IPS DF 19.7 (cell line): ENCODE data around the gene HEBP1.

Experiments
- DNase-seq: peaks from one replicate; pipeline ENCODE4 v3.0.0-alpha.2; 2013; ENCODE audit warnings: low read depth, low spot score

HEBP1 gene

GRCh38 chr12:12990700-12991468 lies 9.2 kb downstream of the HEBP1 start:
- no peak for DNase-seq

DNA sequence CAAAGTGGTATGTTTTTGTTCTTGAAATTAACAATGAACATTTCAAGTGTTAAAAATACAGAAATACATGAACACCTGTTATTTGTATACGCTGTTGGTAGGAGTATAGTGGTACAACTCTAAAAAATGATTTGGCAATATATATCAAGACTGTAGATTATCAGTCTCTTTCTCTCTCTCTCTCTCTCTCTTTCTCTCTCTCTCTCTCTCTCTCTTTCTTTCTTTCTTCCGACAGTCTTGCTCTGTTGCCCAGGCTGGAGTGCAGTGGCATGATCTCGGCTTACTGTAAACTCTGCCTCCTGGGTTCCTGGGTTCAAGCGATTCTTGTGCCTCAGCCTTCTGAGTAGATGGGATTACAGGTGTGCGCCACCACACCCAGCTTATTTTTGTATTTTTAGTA lies 12.6 kb downstream of the HEBP1 start:
- no peak for DNase-seq

DNA sequence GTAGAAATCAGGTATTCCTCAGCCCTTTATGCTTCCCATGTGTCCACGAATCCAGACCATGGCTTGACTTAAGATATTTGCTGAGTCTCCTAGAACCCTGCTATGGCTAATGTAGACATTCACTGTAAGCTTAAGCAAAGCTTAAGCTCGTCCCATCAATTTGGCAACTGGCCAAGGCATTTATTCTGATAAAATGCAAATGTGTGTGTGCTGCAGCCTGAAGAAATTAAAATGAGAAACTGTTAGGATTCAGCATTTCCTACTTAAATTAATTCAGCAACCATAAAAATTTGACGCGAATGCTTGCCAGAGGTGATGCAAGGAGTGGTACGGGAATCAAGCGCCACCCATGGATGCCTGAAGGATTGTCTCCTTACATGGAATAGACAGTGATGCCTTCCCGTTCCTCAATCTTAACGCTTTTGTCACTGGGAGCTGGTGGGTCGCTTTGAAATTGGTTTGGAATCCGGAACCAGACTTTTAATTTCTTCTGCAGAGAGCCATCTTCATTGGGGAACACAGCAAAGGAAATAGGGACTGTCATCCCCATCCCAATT lies 13.2 kb downstream of the HEBP1 start:
- DNase-seq, result no peak

GRCh38 chr12:12985817-12986408 lies 14.2 kb downstream of the HEBP1 start:
- DNase-seq, result no peak

- no peak for DNase-seq
These were observed 15.9 kb downstream of the HEBP1 start for GRCh38 chr12:12984149-12984548.

DNA sequence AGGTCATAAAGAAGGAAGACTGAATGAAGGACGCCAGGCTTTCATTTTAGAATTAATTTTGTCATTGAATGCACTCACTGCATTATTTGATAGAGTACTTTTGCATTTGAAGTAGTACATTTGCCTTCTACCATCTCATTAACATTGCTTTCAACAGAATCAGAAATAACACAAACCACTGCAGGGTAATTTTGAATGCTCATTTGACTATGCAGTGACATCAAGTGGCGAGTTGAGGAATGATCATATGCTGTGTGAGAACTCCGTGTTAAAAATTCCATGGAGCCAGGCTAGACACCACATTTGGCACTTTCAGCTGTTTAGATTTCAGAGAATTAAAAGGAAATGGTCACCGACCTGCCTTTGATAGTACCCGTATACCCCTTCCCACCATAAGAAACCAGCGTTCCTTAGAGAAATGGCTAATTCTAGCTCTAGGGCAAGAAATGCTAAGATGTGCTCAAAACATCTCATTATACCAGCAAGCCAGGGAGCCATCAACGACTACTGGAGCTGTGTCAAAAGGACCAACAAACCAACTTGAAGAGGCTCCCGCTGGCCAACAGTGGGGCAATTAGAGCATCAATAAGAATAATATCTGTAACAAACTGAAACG lies 16.5 kb downstream of the HEBP1 start:
- no peak for DNase-seq

- DNase-seq, result no peak
These were observed 17.7 kb downstream of the HEBP1 start for GRCh38 chr12:12982331-12982730.

GRCh38 chr12:12979731-12980259 lies 20.3 kb downstream of the HEBP1 start:
- DNase-seq, result no peak

- DNase-seq, result no peak
These were observed 20.9 kb downstream of the HEBP1 start for GRCh38 chr12:12979126-12979525.

DNA sequence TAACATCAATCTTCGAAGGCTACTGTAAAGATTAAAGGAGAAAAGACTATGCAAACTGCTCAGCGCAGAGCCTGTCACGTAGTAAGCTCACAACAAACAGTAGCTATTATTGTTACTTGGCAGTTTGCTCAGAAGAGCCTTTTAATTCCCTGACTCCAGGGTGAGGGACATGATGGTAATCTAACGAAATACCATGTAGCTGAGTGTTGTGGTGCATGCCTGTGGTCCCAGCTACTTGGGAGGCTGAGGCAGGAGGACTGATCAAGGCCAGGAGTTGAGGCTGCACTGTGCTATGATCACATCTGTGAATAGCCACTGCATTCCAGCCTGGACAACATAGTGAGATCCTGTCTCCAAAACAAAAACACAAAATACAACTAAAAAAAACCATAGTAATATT lies 22.8 kb downstream of the HEBP1 start:
- DNase-seq, result no peak

DNA sequence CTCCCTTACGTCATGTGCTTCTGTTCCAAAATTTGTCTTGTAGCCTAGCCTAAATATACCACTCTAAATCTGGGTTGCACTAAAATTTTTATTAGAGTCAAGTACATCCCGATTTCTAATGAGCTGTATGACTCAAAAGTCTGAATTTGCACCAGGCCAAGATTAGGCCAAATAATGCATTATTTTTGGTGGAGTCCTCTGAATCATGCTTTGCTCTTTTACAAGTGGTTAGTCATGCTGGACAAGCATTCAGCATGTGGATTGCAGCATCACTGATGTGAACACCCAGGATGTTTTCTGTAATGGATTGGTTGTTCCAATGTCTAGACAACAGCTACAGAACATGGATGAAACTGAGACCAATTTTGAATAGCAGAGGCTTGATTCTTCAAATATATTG lies 23.7 kb downstream of the HEBP1 start:
- DNase-seq, result no peak

DNA sequence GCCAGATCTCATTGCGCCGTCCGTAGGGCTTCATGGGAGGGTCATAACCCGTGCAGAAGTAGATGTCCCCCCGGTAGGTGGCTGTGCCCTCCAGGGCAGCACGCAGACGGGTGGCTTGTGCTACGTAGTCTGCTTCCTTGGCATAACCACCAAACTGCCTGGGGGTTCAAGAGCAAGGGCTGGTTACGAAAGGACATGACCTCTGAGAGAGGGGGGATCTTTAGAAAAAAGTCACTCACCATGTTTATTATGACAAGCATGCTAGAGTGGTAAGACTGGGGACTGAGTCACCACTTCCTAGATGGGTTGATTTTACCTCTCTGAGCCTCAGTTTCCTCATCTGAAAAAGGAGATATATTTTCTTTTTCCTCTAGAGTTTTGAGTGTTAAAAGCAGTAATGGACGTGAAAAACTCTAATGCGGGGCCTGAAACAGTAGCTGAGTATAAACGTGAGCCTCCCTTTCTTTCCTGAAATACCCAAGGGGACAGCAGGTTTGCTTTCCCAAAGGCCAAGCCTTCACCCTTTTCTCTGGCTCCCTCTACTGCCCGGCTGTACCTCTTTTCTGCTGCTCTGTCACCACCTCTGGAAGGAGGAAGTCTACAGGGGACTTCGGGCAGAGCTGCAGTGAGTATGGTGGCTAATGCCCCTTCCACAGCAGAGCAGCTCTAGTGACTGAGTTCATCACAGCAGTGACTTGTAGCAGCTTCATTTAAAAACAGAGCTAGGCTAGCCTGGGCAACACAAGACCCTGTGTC lies 24.6 kb downstream of the HEBP1 start:
- DNase-seq, result no peak

DNA sequence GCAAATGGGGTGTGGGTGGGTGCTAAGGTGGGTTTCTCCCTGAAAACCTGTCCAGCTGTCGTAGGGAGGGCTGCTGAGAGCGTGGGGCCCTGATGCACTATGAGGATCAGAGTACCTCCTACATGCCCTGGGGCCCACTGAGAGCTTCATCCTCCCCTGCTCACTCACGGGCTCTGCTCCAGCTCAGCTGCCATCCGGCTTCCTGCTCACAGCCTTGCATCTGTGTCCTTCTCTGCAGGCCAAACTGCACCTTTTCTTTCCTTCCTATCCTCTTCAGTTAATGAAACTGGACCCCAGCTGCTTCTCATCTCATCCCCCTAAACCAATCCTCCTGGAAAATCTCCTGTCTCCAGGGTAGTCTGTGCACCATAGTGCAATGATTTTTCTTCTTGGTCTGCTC lies 25.9 kb downstream of the HEBP1 start:
- no peak for DNase-seq

DNA sequence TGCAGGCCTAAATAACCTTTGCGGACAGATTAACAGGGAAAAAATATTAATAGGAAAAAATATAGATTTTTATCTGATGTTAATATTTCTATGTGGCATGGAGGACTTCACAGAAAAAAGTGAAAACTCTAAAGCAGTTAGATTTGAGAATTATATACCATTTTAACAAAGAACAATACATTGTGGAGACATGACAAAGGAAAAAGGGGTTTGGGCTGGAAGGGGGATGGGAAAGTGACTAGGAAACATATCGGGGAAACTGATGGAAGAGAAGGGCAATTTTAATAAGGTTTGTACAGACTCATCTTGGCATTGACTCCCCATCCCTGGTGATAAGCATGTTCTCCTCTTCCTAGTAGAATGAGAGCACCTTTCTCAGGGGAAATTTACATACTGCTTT lies 27.0 kb downstream of the HEBP1 start:
- no peak for DNase-seq

- DNase-seq, result no peak
These were observed 34.2 kb downstream of the HEBP1 start for GRCh38 chr12:12965836-12966235.

GRCh38 chr12:12964255-12964654 lies 35.8 kb downstream of the HEBP1 start:
- DNase-seq, result no peak

- DNase-seq, result no peak
These were observed 39.3 kb downstream of the HEBP1 start for GRCh38 chr12:12960639-12961209.

- DNase-seq, result no peak
These were observed 41.2 kb downstream of the HEBP1 start for GRCh38 chr12:12958886-12959285.

GRCh38 chr12:12954878-12955625 lies 45.0 kb downstream of the HEBP1 start:
- DNase-seq, result no peak

DNA sequence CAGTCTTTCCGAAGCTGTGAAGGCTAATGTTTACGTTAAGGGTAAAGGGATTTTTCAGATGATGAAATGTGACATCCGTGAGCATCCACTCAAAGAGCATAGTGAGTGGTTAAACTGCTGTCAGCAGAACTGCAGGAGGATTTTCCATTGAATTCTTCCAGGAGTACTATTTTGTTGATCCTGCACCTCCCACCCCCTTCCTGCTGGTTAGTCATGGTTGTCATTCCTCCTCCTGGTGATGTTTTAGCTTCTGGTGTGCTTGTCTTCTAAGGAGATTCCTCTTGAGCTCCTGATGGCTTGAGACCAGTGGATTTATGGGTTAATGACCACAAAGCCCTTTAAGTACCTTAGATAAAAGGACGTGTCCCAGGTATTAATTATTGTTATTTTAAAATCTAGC lies 45.7 kb downstream of the HEBP1 start:
- no peak for DNase-seq

- no peak for DNase-seq
These were observed 48.0 kb downstream of the HEBP1 start, which contains the start of gene GPRC5D for GRCh38 chr12:12952036-12952435. GPRC5D (minus strand) TSS chr12:12952170; CDS start chr12:12950384, 1,786 bp downstream.
